RWPE1 (cell line): ENCODE data around the gene HNRNPC.

Source experiments
- CTCF ChIA-PET: fragments of 350-600 bp; sonication (Branson Sonifier 250); formaldehyde crosslinking; extraction: SDS; loops from one replicate; lab custom pipeline; 2021; lab: Yijun Ruan, JAX
- POLR2A ChIA-PET: fragments of 400-600 bp; formaldehyde crosslinking; extraction: SDS; loops from one replicate; lab custom pipeline; 2020; ENCODE audit warnings: antibody characterized with exemption; ENCODE audit not compliant: low non-redundant PET; lab: Yijun Ruan, JAX
- DNase-seq: peaks from one replicate; pipeline ENCODE4 v3.0.0; 2012; ENCODE audit warnings: low spot score
- H3K27ac ChIP-seq: fragments of 450-650 bp; 2 replicates; pipeline ENCODE4 v1.5.1; 2017
- TF ChIP-seq, protein P1 (sequence below): fragments of 450-650 bp; conservative IDR thresholded peaks from 2 replicates; pipeline ENCODE4 v1.5.1; 2017; ENCODE audit warnings: low read depth, mild to moderate bottlenecking

HNRNPC gene

DNA sequence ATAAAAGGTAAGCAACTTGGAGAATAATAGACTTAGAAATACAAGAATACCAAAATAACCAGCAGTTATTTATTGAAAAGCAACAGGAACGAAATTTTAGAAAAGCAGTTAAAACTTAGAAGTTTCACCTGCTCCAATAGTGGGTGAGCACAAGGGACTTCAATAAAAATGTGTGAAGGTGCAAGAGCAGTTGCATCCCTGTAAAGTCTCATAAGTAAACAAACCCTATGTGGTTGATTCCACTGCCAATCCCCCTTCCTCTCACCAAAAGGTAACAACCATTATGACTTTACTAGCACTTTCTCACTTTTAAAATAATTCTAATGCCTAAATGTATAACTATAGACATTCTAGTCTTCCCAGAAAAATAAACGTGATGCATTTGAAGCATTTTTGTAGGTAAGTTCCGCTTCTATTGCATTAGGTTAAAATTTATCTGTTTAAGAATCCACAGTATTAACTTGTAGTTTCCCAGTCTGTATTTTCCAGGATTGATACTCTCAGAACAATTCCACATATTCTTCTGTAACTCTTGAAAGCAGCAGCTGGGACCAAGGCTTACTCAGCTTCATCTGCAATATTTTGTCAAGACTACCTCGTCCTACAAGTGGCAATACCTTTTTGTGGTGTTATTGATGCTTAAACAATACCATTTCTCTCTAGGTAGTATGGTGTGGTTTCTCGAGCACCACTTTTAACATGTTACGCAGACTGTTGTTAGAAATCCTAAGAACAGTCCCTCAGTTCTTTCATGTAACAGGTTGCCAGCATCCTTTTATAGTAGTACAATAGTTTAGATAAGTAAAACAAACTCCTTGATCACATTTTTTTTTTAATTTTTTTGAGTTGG is 32.1 kb downstream of the HNRNPC start:
- ChIA-PET POLR2A (no interaction called here), CTCF (interaction anchor here (0.6 kb wide), 1 partner anchor 11 kb away, joined by 3 read pairs; no protein-coding TSS in a partner anchor)
- H3K27ac ChIP-seq, result no peak overlapping the region
- TF ChIP-seq, protein P1, sequence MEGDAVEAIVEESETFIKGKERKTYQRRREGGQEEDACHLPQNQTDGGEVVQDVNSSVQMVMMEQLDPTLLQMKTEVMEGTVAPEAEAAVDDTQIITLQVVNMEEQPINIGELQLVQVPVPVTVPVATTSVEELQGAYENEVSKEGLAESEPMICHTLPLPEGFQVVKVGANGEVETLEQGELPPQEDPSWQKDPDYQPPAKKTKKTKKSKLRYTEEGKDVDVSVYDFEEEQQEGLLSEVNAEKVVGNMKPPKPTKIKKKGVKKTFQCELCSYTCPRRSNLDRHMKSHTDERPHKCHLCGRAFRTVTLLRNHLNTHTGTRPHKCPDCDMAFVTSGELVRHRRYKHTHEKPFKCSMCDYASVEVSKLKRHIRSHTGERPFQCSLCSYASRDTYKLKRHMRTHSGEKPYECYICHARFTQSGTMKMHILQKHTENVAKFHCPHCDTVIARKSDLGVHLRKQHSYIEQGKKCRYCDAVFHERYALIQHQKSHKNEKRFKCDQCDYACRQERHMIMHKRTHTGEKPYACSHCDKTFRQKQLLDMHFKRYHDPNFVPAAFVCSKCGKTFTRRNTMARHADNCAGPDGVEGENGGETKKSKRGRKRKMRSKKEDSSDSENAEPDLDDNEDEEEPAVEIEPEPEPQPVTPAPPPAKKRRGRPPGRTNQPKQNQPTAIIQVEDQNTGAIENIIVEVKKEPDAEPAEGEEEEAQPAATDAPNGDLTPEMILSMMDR, result no peak
- DNase-seq, result no peak

DNA sequence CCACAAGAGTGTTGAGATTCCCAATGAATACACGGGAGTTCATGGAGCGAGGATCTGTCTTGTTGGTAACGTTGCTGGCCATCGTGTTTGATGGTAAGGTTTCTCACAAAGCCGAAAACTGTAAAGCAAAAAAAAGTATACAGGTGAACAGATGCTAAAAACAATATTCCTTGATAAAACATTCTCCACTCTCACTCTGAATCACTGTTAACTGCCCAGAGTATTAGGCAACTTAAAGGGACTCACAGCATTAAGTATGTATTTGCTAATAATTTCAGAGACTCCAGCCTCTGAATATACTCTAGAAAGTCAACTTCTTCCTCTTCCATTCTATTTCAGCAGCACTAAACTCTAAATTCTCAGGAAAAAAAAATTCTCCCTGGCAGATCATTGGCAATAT is 35.1 kb downstream of the HNRNPC start:
- DNase-seq, result no peak
- TF ChIP-seq, protein P1, result no peak
- POLR2A ChIA-PET, result no interaction called here
- no peak overlapping the region for H3K27ac ChIP-seq
- CTCF ChIA-PET, result no interaction called here

GRCh38 chr14:21233457-21234076 is 35.7 kb downstream of the HNRNPC start:
- no peak overlapping the region for H3K27ac ChIP-seq
- ChIA-PET POLR2A (no interaction called here), CTCF (no interaction called here)
- no peak for DNase-seq
- TF ChIP-seq, protein P1, result no peak; the same call in 1 of the 2 replicates

GRCh38 chr14:21231020-21231652 is 38.1 kb downstream of the HNRNPC start:
- TF ChIP-seq, protein P1, result no peak
- H3K27ac ChIP-seq, result no peak overlapping the region
- ChIA-PET POLR2A (interaction anchor here (0.5 kb wide), 1 partner anchor 82 kb away, joined by 3 read pairs; no protein-coding TSS in a partner anchor), CTCF (no interaction called here)
- no peak for DNase-seq

DNA sequence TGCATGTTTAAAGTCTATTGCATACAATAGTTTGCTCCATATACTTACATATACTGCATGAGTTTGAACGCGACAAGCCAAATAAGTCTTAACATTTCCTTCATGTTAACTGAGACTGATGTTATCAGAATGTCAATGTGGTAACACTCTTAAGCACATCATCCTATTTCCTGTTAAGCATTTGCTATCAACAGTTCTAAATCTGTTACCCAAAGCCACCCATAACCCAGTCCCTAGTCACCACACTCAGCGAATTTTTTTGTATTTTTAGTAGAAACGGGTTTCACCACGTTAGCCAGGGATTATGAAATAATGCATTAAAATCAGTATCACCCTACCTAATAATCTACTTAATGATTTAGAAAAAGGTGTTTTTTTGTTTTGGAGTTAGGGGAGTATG is 39.4 kb downstream of the HNRNPC start:
- CTCF ChIA-PET, result interaction anchor here (0.6 kb wide), 1 partner anchor 9 kb away, joined by 4 read pairs; no protein-coding TSS in a partner anchor
- no peak overlapping the region for H3K27ac ChIP-seq
- TF ChIP-seq, protein P1, result no peak
- POLR2A ChIA-PET, result no interaction called here
- no peak for DNase-seq

DNA sequence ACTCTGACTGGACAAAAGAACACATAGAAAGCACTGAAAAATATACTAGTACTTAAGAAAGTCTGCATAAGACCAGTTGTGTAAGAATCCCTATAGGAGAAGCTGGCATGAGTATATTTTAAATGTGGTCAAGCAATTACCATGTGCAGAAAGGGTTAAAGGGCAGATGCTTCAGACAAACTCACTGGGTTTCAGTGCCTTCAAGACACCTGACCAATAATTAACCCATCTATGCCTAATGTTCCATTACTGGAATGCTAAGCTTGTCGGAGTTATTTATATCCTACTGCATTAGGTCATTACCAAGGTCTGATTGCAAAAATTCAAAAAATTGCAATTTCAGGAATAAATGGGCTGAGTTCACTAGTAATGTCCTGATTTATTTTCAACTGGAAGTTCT is 41.3 kb downstream of the HNRNPC start:
- ChIA-PET CTCF (no interaction called here), POLR2A (no interaction called here)
- DNase-seq, result no peak
- H3K27ac ChIP-seq, result no peak overlapping the region
- TF ChIP-seq, protein P1, result no peak
